ENCODE results near the gene RYR3.

Gene RYR3

DNA sequence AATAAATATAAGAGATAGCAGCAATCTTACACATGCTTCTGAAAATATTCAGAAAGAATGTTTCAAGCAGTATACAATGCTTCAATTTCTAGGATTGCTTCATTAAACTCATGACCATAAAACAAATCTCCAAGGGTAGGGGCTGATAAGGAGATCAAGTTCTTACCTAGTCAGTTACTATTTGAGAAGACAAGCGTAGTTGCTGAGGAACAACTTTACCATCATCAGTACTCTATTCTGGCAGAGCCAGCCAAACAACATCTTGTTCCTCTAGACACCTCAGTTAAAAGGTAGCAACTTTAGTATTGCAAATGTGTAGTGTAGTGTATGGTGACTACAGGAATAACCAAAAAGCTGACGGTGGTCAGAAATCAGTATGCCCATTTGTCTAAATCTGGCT, 572.2 kb downstream of the RYR3 start:
- H3K4me3 ChIP-seq (ENCODE audit: low read depth, low read length), result no peak overlapping the region
- no peak overlapping the region for H2AFZ ChIP-seq (ENCODE audit: low read length, unreplicated experiment)
- H3K36me3 ChIP-seq (ENCODE audit: insufficient read depth, low read length), result no peaks in the 10 kb centered on the region
- no peaks in the 10 kb centered on the region for H3K27me3 ChIP-seq (ENCODE audit: insufficient read depth, low read length)
- H3K79me2 ChIP-seq (ENCODE audit: control insufficient read depth, insufficient read depth, low read length, unreplicated experiment), result no peaks in the 10 kb centered on the region
- no peak overlapping the region for H3K27ac ChIP-seq (ENCODE audit: low read depth, low read length)
- H3K4me1 ChIP-seq (ENCODE audit: control insufficient read depth, insufficient read depth, low read length, unreplicated experiment), result no peaks in the 10 kb centered on the region

DNA sequence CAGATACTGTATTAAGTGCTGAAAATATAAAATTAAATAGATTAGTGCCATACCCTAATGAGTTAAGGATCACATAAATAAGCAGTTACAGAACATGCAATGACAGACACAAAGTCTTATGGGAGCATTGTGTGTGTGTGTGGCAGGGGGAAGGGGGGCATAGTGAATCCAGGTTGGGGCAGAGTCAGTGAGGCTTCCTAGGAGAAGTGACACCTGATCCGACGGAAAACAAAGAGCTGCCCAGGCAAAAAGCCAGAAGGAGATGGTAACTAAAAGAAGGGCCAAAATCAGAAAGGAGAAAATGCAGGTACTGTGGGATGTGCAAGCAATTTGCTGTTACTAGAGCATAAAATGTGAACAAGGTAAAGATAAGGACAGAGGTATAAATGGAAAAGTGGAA, 577.4 kb downstream of the RYR3 start:
- Histone ChIP-seq H3K36me3 (ENCODE audit: insufficient read depth, low read length) (no peaks in the 10 kb centered on the region), H3K27me3 (ENCODE audit: insufficient read depth, low read length) (no peaks in the 10 kb centered on the region), H2AFZ (ENCODE audit: low read length, unreplicated experiment) (no peak overlapping the region), H3K4me3 (ENCODE audit: low read depth, low read length) (no peak overlapping the region), H3K4me1 (ENCODE audit: control insufficient read depth, insufficient read depth, low read length, unreplicated experiment) (no peaks in the 10 kb centered on the region), H3K27ac (ENCODE audit: low read depth, low read length) (no peak overlapping the region), H3K79me2 (ENCODE audit: control insufficient read depth, insufficient read depth, low read length, unreplicated experiment) (no peaks in the 10 kb centered on the region)

DNA sequence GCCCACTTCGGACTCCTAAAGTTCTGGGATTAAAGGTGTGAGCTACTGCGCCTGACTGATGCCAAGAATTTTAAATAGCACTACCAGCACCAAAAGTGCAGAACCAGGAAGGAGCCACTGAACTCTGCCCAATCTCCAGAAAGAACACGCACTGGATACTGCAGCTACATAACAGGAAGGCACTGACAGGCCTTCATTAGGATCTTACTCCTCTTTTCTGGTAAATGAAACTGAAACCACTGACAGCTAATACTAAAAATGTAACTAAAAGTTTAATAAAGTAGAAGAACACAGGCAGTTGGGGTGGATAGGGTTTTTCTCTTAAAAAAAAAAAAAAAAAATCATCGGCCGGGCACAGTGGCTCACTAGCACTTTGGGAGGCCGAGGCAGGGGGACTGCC, 583.4 kb downstream of the RYR3 start:
- H3K4me1 ChIP-seq (ENCODE audit: control insufficient read depth, insufficient read depth, low read length, unreplicated experiment), result peaks cover 13% of the 10 kb centered on the region
- H3K36me3 ChIP-seq (ENCODE audit: insufficient read depth, low read length), result no peaks in the 10 kb centered on the region
- H3K27ac ChIP-seq (ENCODE audit: low read depth, low read length), result no peak overlapping the region
- no peak overlapping the region for H2AFZ ChIP-seq (ENCODE audit: low read length, unreplicated experiment)
- no peaks in the 10 kb centered on the region for H3K79me2 ChIP-seq (ENCODE audit: control insufficient read depth, insufficient read depth, low read length, unreplicated experiment)
- H3K27me3 ChIP-seq (ENCODE audit: insufficient read depth, low read length), result no peaks in the 10 kb centered on the region
- no peak overlapping the region for H3K4me3 ChIP-seq (ENCODE audit: low read depth, low read length)

DNA sequence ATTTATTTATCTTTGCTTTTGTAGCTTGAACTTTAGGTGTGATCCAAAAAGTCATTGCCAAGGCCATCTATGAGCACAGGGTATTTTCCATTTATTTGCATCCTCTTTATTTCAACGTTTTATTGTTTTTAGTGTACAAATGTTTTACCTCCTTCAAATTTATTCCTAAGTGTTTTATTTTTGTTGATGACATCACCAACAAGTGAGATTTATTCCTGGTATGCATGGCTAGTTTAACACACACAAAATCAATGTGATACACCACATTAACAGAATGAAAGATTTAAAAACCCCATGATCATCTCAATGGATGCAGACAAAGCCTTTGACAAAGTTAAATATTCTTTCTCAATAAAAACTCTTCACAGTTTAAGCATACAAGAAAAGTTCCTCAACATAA, 591.3 kb downstream of the RYR3 start:
- no peak overlapping the region for H3K27ac ChIP-seq (ENCODE audit: low read depth, low read length)
- H3K27me3 ChIP-seq (ENCODE audit: insufficient read depth, low read length), result no peaks in the 10 kb centered on the region
- no peak overlapping the region for H3K4me3 ChIP-seq (ENCODE audit: low read depth, low read length)
- H3K79me2 ChIP-seq (ENCODE audit: control insufficient read depth, insufficient read depth, low read length, unreplicated experiment), result no peaks in the 10 kb centered on the region
- H2AFZ ChIP-seq (ENCODE audit: low read length, unreplicated experiment), result no peak overlapping the region
- H3K36me3 ChIP-seq (ENCODE audit: insufficient read depth, low read length), result no peaks in the 10 kb centered on the region
- peaks cover 10% of the 10 kb centered on the region for H3K4me1 ChIP-seq (ENCODE audit: control insufficient read depth, insufficient read depth, low read length, unreplicated experiment)

DNA sequence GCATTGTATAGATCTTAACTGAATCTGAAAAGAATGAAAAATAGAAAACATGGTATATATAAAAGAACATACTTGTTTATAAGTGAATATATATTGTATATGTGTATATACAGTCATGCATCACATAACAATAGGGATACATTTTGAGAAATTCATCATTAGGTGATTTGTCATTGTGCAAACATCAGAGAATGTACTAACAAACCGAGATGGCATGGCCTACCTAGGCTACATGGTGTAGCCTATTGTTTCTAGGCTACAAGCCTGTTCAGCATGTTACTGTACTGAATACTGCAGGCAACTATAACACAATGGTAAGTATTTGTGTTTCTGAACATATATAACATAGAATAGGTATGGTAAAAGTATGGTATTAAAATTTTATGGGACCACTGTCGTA, 592.9 kb downstream of the RYR3 start:
- H3K4me1 ChIP-seq (ENCODE audit: control insufficient read depth, insufficient read depth, low read length, unreplicated experiment), result peaks cover 16% of the 10 kb centered on the region

DNA sequence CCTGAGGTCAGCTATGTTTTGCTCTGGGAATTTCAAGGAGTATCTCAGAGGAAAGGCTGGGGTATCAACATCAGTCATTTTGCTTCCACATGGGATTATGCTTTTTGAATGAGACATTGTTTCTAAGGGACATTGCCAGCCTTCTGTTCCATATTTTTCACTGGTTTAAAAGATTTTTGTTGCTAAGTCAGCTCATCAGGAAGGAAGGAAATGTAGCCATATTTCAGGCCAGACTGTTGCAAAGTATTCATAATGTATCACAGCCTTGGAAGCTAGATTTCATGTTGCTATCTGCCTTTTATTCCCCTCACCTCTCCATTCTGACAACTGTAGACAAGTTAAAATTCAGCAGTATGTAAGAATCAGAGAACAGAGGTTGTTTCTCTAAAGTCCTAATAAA, 596.6 kb downstream of the RYR3 start:
- H3K4me3 ChIP-seq (ENCODE audit: low read depth, low read length), result no peak overlapping the region
- peaks cover 6% of the 10 kb centered on the region for H3K79me2 ChIP-seq (ENCODE audit: control insufficient read depth, insufficient read depth, low read length, unreplicated experiment)
- no peaks in the 10 kb centered on the region for H3K27me3 ChIP-seq (ENCODE audit: insufficient read depth, low read length)
- H3K27ac ChIP-seq (ENCODE audit: low read depth, low read length), result peak overlapping the region; percentile 28; the same call in 1 of the 2 replicates
- H3K4me1 ChIP-seq (ENCODE audit: control insufficient read depth, insufficient read depth, low read length, unreplicated experiment), result peaks cover 37% of the 10 kb centered on the region
- no peak overlapping the region for H2AFZ ChIP-seq (ENCODE audit: low read length, unreplicated experiment)
- no peaks in the 10 kb centered on the region for H3K36me3 ChIP-seq (ENCODE audit: insufficient read depth, low read length)

More for the DNA sequence above, 592.9 kb downstream of the RYR3 start:
- no peaks in the 10 kb centered on the region for H3K27me3 ChIP-seq (ENCODE audit: insufficient read depth, low read length)
- no peaks in the 10 kb centered on the region for H3K79me2 ChIP-seq (ENCODE audit: control insufficient read depth, insufficient read depth, low read length, unreplicated experiment)
- no peak overlapping the region for H3K27ac ChIP-seq (ENCODE audit: low read depth, low read length)
- H3K36me3 ChIP-seq (ENCODE audit: insufficient read depth, low read length), result no peaks in the 10 kb centered on the region
- H3K4me3 ChIP-seq (ENCODE audit: low read depth, low read length), result no peak overlapping the region
- H2AFZ ChIP-seq (ENCODE audit: low read length, unreplicated experiment), result no peak overlapping the region

DNA sequence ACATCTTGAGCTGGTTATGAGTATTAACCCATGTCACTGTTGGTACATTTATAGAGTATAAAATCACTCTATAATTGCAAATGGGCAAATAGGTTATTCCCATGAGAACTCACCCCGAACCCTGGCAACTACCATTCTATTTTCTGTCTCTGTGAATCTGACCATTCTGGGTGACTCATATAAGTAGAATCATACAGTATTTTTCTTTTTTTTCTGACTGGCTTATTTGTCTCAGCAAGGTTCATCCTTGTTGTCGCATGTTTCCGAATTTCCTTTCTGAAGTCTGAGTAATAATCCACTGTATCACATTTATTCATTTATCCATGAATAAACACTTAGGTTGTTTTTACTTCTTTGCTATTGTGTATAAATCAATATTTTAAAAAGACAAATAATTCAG, 597.6 kb downstream of the RYR3 start:
- Histone ChIP-seq H3K36me3 (ENCODE audit: insufficient read depth, low read length) (no peaks in the 10 kb centered on the region), H3K27me3 (ENCODE audit: insufficient read depth, low read length) (no peaks in the 10 kb centered on the region), H3K4me3 (ENCODE audit: low read depth, low read length) (peak overlapping the region; percentile 2), H3K4me1 (ENCODE audit: control insufficient read depth, insufficient read depth, low read length, unreplicated experiment) (peaks cover 41% of the 10 kb centered on the region), H3K79me2 (ENCODE audit: control insufficient read depth, insufficient read depth, low read length, unreplicated experiment) (peaks cover 6% of the 10 kb centered on the region), H2AFZ (ENCODE audit: low read length, unreplicated experiment) (no peak overlapping the region), H3K27ac (ENCODE audit: low read depth, low read length) (no peak overlapping the region)

DNA sequence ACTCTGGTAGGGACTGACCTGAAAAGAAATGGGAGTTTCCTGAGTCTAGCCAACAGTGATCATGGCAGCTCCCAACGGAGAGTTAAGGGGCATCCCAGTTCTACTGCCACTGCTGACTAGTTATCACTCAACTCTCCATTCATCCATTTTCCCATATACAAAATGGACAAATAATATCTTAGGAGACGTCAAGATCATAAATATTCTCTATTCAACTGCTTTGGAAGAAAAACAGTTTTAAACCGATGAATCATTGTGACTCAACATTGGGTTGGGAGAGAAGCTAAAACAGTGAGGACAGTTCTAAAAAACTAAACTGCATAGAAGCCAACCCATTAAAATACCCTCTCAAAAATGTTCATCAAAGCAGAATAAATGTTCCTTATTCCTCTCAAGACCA, 600.0 kb downstream of the RYR3 start:
- Histone ChIP-seq H2AFZ (ENCODE audit: low read length, unreplicated experiment) (peak overlapping the region; percentile 39), H3K4me1 (ENCODE audit: control insufficient read depth, insufficient read depth, low read length, unreplicated experiment) (peaks cover 47% of the 10 kb centered on the region), H3K4me3 (ENCODE audit: low read depth, low read length) (peak overlapping the region; percentile 42), H3K36me3 (ENCODE audit: insufficient read depth, low read length) (no peaks in the 10 kb centered on the region), H3K27me3 (ENCODE audit: insufficient read depth, low read length) (no peaks in the 10 kb centered on the region), H3K27ac (ENCODE audit: low read depth, low read length) (peak overlapping the region; percentile 56), H3K79me2 (ENCODE audit: control insufficient read depth, insufficient read depth, low read length, unreplicated experiment) (peaks cover 9% of the 10 kb centered on the region)

DNA sequence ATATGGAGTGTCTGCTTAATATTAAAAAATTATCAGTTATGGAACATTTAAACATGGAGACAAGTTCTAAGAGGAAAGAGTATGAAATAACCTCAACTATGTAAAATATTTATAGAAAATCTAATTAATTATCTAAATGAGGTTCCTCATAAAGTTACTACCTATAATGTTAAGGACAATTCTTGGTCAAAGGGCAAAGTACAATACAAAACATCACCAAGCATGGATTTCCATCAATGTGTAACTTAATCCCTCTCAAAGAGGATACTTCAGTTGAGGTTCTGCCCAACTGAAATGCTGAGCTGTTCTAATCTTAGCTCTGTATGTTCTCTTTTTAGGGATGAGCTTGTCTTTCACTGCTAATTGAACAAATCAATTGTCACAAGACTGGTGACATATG, 601.6 kb downstream of the RYR3 start:
- no peak overlapping the region for H3K4me3 ChIP-seq (ENCODE audit: low read depth, low read length)
- no peak overlapping the region for H3K27ac ChIP-seq (ENCODE audit: low read depth, low read length)
- no peak overlapping the region for H2AFZ ChIP-seq (ENCODE audit: low read length, unreplicated experiment)
- no peaks in the 10 kb centered on the region for H3K36me3 ChIP-seq (ENCODE audit: insufficient read depth, low read length)
- H3K4me1 ChIP-seq (ENCODE audit: control insufficient read depth, insufficient read depth, low read length, unreplicated experiment), result peaks cover 43% of the 10 kb centered on the region
- no peaks in the 10 kb centered on the region for H3K27me3 ChIP-seq (ENCODE audit: insufficient read depth, low read length)
- H3K79me2 ChIP-seq (ENCODE audit: control insufficient read depth, insufficient read depth, low read length, unreplicated experiment), result peaks cover 9% of the 10 kb centered on the region

DNA sequence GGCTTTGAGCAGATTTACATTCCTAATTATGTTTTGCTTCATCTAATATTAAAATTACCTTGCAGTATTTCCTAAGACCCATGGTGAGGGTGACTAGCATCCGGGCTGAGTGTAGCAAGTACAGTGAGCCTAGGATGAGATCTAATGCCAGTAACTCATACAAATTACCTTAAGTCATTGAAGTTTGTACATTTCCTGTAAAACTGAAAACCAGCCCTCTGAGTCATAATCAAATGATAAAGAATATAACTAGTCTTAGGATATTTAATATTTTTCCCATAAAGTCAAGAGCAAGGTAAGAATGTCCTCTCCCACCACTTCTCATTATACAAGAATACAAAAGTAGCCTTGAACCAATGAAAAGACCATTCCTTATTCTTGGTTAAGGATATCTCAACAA, 602.7 kb downstream of the RYR3 start:
- no peak overlapping the region for H3K4me3 ChIP-seq (ENCODE audit: low read depth, low read length)
- H3K4me1 ChIP-seq (ENCODE audit: control insufficient read depth, insufficient read depth, low read length, unreplicated experiment), result peaks cover 37% of the 10 kb centered on the region
- H3K36me3 ChIP-seq (ENCODE audit: insufficient read depth, low read length), result no peaks in the 10 kb centered on the region
- H2AFZ ChIP-seq (ENCODE audit: low read length, unreplicated experiment), result no peak overlapping the region
- H3K79me2 ChIP-seq (ENCODE audit: control insufficient read depth, insufficient read depth, low read length, unreplicated experiment), result peaks cover 9% of the 10 kb centered on the region
- no peaks in the 10 kb centered on the region for H3K27me3 ChIP-seq (ENCODE audit: insufficient read depth, low read length)
- H3K27ac ChIP-seq (ENCODE audit: low read depth, low read length), result no peak overlapping the region
